Measurements from ENCODE around the gene NAPEPLD. TPM values are rescaled to one million over a fixed set of nuclear protein-coding genes. Genes with fewer than 3 reads are reported as not detected.
"Not testable (repeated sequence)": the region's sequence is repeated elsewhere in the genome, so short reads cannot be mapped to it uniquely, and the experiment has no call there.

The NAPEPLD gene
- total RNA-seq, 1 experiment from 2014 or later, result 19.2 TPM

DNA sequence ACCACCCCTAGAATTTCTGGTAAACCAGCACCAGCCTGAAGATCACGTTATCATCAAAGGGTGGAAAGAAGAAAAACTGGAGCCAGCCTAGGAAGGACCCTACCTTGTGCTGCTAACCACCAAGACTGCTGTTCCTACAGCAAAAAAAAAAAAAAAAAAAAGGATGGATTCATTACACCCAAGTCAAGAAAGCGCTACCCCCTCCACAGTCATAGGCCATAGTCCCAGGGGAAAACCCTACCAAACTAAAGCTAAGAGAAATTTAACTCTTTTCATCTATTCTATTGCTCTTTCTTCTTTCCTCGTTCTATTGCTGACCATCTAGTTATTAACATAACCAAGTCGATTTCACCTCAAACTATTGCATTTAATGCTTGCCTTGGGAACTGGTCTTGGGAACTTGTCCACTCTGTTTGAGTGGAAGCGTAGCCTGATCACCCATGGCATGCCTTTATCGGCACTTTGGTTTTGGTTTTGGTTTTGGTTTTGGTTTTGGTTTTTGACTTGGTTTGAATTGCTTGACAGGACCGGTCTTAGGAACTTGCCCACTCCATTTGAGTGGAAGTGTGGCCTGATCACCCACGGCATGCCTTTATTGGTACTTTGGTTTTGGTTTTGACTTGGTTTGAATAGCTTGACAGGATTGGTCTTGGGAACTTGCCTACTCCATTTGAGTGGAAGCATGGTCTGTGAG, 6.6 kb upstream of the NAPEPLD start:
- intact Hi-C loops (cut with micrococcal nuclease; ENCODE audit: unreplicated experiment), result not testable (repeated sequence)
- H3K4me3 ChIP-seq (ENCODE audit: low read depth in 2 of 2, low read length in 2 of 2), result peak overlapping the region; percentile 38 to 59

DNA sequence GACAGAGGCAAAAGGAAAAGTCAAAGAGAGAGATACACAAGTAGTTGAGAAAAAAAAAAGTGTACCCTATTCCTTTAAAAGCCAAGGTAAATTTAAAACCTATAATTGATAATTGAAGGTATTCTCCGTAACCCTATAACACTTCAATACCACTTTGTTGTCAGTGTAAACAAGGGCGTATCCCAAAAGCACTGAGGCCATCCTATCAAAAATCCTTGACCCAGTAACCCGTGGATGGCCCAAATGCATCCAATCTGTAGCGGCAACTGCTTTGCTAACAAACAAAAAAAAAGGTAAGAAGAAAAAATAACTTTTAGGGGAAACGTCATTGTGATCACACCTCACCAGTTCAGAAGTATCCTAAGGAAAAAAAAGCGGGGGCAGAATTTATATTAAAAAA, 5.1 kb upstream of the NAPEPLD start:
- intact Hi-C loops (cut with micrococcal nuclease; ENCODE audit: unreplicated experiment), result no loop called here
- POLR2A ChIA-PET, result no interaction called here
- BruUV-seq (replicated peaks), result TSS peak; percentile 52

More for the DNA sequence above, 6.6 kb upstream of the NAPEPLD start:
- CTCF ChIA-PET; H3K4me1 ChIP-seq (ENCODE audit: control insufficient read depth, insufficient read depth, low read length); POLR2A ChIA-PET; H3K36me3 ChIP-seq (ENCODE audit: control insufficient read depth, insufficient read depth, low read length); H3K9me3 ChIP-seq (ENCODE audit: control insufficient read depth, insufficient read depth, low read depth, low read length); BruUV-seq (replicated peaks); H3K27me3 ChIP-seq (ENCODE audit: control insufficient read depth, insufficient read depth, low read length); DNase-seq (ENCODE audit: low read depth, low spot score); in situ Hi-C loops (cut with HindIII; ENCODE audit: low pct_unique_long_range_greater_than_20kb, low sequenced_read_pairs): not testable (repeated sequence)
- peak overlapping the region; percentile 80 for H3K27ac ChIP-seq (ENCODE audit: low read length)
- peak; percentile 51 for ATAC-seq

DNA sequence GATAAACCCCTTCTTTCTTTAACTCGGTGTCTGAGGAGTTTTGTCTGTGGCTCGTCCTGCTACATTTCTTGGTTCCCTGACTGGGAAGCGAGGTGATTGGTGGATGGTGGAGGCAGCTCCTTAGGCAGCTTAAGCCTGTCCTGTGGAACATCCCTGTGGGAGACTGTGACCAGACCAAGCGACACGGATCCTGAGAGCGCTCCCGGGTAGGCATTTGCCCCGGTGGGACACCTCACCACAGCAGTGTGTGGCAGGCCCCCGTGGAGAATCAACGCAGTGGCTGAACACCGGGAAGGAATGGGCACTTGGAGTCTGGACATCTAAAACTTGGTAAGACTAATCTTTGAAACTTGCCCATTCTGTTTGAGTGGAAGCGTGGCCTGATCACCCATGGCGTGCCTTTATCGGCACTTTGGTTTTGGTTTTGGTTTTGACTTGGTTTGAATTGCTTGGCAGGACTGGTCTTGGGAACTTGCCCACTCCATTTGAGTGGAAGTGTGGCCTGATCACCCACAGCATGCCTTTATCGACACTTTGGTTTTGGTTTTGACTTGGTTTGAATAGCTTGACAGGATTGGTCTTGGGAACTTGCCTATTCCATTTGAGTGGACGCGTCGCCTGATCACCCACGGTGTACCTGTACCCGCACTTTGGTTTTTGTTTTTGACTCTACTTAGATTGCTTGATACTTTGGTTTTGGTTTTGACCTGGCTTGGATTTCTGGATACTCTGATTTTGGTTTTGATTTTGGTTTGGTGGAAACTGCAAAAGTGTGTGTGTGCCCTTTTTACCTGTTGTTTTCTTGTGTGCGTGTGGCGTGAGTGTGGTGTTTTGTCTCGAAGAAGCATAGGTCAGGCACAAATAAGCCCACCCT, 4.1 kb upstream of the NAPEPLD start:
- H3K4me1 ChIP-seq (ENCODE audit: control insufficient read depth, insufficient read depth, low read length); H3K27me3 ChIP-seq (ENCODE audit: control insufficient read depth, insufficient read depth, low read length); H3K9me3 ChIP-seq (ENCODE audit: control insufficient read depth, insufficient read depth, low read depth, low read length); BruUV-seq (replicated peaks); DNase-seq (ENCODE audit: low read depth, low spot score); H3K36me3 ChIP-seq (ENCODE audit: control insufficient read depth, insufficient read depth, low read length); POLR2A ChIA-PET; in situ Hi-C loops (cut with HindIII; ENCODE audit: low pct_unique_long_range_greater_than_20kb, low sequenced_read_pairs); intact Hi-C loops (cut with micrococcal nuclease; ENCODE audit: unreplicated experiment): not testable (repeated sequence)
- peak overlapping the region; percentile 45 to 76 for H3K4me3 ChIP-seq (ENCODE audit: low read depth in 2 of 2, low read length in 2 of 2)
- H3K27ac ChIP-seq (ENCODE audit: low read length), result peak overlapping the region; percentile 94
- peak; percentile 55 for ATAC-seq
- CTCF ChIA-PET, result interaction anchor here (0.6 kb wide), 1 partner anchor 91 kb away, joined by 6 read pairs; no protein-coding TSS in a partner anchor

More for the DNA sequence above, 5.1 kb upstream of the NAPEPLD start:
- no peaks in the 10 kb centered on the region for H3K9me3 ChIP-seq (ENCODE audit: control insufficient read depth, insufficient read depth, low read depth, low read length)
- CTCF ChIA-PET, result no interaction called here
- no peaks in the 10 kb centered on the region for H3K36me3 ChIP-seq (ENCODE audit: control insufficient read depth, insufficient read depth, low read length)
- H3K4me3 ChIP-seq (ENCODE audit: low read depth in 2 of 2, low read length in 2 of 2), result peak overlapping the region; percentile 45 to 76
- peak overlapping the region; percentile 94 for H3K27ac ChIP-seq (ENCODE audit: low read length)
- no peak for DNase-seq (ENCODE audit: low read depth, low spot score)
- H3K27me3 ChIP-seq (ENCODE audit: control insufficient read depth, insufficient read depth, low read length), result no peaks in the 10 kb centered on the region
- in situ Hi-C loops (cut with HindIII; ENCODE audit: low pct_unique_long_range_greater_than_20kb, low sequenced_read_pairs), result no loop called here
- TF ChIP-seq, protein P1, sequence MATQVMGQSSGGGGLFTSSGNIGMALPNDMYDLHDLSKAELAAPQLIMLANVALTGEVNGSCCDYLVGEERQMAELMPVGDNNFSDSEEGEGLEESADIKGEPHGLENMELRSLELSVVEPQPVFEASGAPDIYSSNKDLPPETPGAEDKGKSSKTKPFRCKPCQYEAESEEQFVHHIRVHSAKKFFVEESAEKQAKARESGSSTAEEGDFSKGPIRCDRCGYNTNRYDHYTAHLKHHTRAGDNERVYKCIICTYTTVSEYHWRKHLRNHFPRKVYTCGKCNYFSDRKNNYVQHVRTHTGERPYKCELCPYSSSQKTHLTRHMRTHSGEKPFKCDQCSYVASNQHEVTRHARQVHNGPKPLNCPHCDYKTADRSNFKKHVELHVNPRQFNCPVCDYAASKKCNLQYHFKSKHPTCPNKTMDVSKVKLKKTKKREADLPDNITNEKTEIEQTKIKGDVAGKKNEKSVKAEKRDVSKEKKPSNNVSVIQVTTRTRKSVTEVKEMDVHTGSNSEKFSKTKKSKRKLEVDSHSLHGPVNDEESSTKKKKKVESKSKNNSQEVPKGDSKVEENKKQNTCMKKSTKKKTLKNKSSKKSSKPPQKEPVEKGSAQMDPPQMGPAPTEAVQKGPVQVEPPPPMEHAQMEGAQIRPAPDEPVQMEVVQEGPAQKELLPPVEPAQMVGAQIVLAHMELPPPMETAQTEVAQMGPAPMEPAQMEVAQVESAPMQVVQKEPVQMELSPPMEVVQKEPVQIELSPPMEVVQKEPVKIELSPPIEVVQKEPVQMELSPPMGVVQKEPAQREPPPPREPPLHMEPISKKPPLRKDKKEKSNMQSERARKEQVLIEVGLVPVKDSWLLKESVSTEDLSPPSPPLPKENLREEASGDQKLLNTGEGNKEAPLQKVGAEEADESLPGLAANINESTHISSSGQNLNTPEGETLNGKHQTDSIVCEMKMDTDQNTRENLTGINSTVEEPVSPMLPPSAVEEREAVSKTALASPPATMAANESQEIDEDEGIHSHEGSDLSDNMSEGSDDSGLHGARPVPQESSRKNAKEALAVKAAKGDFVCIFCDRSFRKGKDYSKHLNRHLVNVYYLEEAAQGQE (IDR thresholded peaks at IDR 0.05; ENCODE audit: insufficient read depth in 1 of 2, low read depth in 2 of 2, low read length in 1 of 2), result no peak
- TF ChIP-seq POLR2AphosphoS5 (IDR thresholded peaks at IDR 0.05; ENCODE audit: low read depth, low read length) (no peak), SIN3A (IDR thresholded peaks at IDR 0.05; ENCODE audit: borderline replicate concordance, insufficient read depth, low read depth, low read length) (no peak), TCF7L2 (IDR thresholded peaks at IDR 0.05; ENCODE audit: low read depth, low read length) (no peak)
- TF ChIP-seq, protein P2, sequence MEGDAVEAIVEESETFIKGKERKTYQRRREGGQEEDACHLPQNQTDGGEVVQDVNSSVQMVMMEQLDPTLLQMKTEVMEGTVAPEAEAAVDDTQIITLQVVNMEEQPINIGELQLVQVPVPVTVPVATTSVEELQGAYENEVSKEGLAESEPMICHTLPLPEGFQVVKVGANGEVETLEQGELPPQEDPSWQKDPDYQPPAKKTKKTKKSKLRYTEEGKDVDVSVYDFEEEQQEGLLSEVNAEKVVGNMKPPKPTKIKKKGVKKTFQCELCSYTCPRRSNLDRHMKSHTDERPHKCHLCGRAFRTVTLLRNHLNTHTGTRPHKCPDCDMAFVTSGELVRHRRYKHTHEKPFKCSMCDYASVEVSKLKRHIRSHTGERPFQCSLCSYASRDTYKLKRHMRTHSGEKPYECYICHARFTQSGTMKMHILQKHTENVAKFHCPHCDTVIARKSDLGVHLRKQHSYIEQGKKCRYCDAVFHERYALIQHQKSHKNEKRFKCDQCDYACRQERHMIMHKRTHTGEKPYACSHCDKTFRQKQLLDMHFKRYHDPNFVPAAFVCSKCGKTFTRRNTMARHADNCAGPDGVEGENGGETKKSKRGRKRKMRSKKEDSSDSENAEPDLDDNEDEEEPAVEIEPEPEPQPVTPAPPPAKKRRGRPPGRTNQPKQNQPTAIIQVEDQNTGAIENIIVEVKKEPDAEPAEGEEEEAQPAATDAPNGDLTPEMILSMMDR (IDR thresholded peaks at IDR 0.05), result no peak
- peaks cover 7% of the 10 kb centered on the region for H3K4me1 ChIP-seq (ENCODE audit: control insufficient read depth, insufficient read depth, low read length)
- ATAC-seq, result no peak

DNA sequence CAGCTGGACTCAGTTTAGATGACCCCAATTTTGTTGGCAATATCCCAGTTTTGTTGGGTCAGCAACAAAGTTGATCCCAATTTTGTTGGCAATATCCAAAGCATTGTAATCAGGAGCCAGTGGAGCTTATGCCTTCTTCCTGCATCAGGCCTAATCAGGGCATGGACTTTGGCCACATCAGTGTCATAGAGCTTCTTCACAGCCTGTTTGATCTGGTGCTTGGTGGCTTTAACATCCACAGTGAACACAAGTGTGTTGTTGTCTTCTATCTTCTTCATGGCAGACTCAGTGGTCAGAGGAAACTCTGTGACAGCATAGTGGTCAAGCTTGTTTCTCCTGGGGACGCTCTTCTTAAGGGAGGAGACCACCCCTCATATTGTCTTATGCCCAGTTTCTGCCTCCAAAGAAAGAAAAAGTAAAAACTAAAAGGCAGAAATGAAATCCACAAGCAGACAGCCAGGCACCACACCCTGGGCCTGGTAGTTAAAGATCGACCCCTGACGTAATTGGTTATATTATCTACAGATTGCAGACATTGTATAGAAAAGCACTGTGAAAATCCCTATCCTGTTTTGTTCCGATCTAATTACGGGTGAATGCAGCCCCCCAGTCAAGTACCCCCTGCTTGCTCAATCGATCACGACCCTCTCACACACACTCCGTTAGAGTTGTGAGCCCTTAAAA, 3.2 kb upstream of the NAPEPLD start:
- in situ Hi-C loops (cut with HindIII; ENCODE audit: low pct_unique_long_range_greater_than_20kb, low sequenced_read_pairs); H3K27me3 ChIP-seq (ENCODE audit: control insufficient read depth, insufficient read depth, low read length); H3K4me1 ChIP-seq (ENCODE audit: control insufficient read depth, insufficient read depth, low read length); BruUV-seq (replicated peaks); DNase-seq (ENCODE audit: low read depth, low spot score); H3K9me3 ChIP-seq (ENCODE audit: control insufficient read depth, insufficient read depth, low read depth, low read length); intact Hi-C loops (cut with micrococcal nuclease; ENCODE audit: unreplicated experiment); H3K36me3 ChIP-seq (ENCODE audit: control insufficient read depth, insufficient read depth, low read length); ATAC-seq; POLR2A ChIA-PET: not testable (repeated sequence)
- Histone ChIP-seq H3K27ac (ENCODE audit: low read length) (peak overlapping the region; percentile 94), H3K4me3 (ENCODE audit: low read depth in 2 of 2, low read length in 2 of 2) (peak overlapping the region; percentile 45 to 76)
- CTCF ChIA-PET, result interaction anchor here (0.6 kb wide), 1 partner anchor 90 kb away, joined by 6 read pairs; no protein-coding TSS in a partner anchor
